Activated naive CD8-positive, alpha-beta T cell (primary cell): Measurements from ENCODE around the gene UGGT2.
"Not testable (repeated sequence)": the region's sequence is repeated elsewhere in the genome, so short reads cannot be mapped to it uniquely, and the experiment has no call there.

Experiments
- H3K27ac Mint-ChIP-seq: one replicate; pipeline ENCODE4 v1.8.0; 2021; ENCODE audit warnings: mixed read lengths
- H3K27me3 Mint-ChIP-seq: one replicate; pipeline ENCODE4 v1.8.0; 2021; ENCODE audit warnings: mixed read lengths
- H3K36me3 Mint-ChIP-seq: one replicate; pipeline ENCODE4 v1.8.0; 2021; ENCODE audit warnings: mixed read lengths
- H3K4me1 Mint-ChIP-seq: one replicate; pipeline ENCODE4 v1.8.0; 2021; ENCODE audit warnings: low read depth, mixed read lengths
- H3K4me3 Mint-ChIP-seq: one replicate; pipeline ENCODE4 v1.8.0; 2021; ENCODE audit warnings: mild to moderate bottlenecking, mixed read lengths
- H3K9me3 Mint-ChIP-seq: one replicate; pipeline ENCODE4 v1.8.0; 2021; ENCODE audit warnings: low read depth, mixed read lengths

UGGT2 gene

DNA sequence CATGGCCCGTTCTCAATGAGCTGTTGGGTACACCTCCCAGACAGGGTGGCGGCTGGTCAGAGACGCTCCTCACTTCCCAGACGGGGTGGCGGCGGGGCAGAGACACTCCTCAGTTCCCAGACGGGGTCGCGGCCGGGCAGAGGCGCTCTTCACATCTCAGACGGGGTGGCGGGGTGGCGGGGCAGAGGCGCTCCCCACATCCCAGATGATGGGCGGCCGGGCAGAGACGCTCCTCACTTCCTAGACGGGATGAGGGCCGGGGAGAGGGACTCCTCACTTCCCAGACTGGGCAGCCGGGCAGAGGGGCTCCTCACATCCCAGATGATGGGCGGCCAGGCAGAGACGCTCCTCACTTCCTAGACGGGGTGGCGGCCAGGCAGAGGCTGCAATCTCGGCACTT lies 207.5 kb downstream of the UGGT2 start:
- H3K4me1 Mint-ChIP-seq, H3K27me3 Mint-ChIP-seq, H3K4me3 Mint-ChIP-seq, H3K36me3 Mint-ChIP-seq, H3K27ac Mint-ChIP-seq, H3K9me3 Mint-ChIP-seq: not testable (repeated sequence)

DNA sequence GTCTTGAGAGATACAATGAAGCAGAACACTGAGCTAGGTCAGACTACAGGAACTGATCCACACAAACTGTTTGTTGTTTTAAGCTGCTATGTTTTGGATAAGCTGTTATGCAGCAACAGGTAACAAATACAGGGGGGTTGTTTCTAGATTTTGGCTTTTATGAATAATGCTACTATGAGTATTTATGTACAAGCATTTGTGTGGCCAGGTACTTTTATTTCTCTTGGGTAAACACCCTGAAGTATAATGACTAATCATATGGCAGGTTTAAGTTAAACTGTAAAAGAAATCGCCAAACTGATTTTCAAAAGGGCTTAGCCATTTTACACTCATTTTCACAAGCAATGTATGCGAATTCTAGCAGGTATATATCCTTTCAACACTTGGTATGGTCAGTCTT lies 210.3 kb downstream of the UGGT2 start:
- no peak overlapping the region for H3K27ac Mint-ChIP-seq
- no peaks in the 10 kb centered on the region for H3K4me1 Mint-ChIP-seq
- no peaks in the 10 kb centered on the region for H3K36me3 Mint-ChIP-seq
- H3K27me3 Mint-ChIP-seq: peaks cover 7% of the 10 kb centered on the region
- H3K4me3 Mint-ChIP-seq: no peak overlapping the region
- no peaks in the 10 kb centered on the region for H3K9me3 Mint-ChIP-seq

GRCh38 chr13:95841894-95842293 lies 211.3 kb downstream of the UGGT2 start:
- Mint-ChIP-seq H3K27ac (no peak overlapping the region), H3K36me3 (no peaks in the 10 kb centered on the region)

GRCh38 chr13:95834134-95834765 lies 219.0 kb downstream of the UGGT2 start:
- no peaks in the 10 kb centered on the region for H3K36me3 Mint-ChIP-seq
- H3K4me3 Mint-ChIP-seq: no peak overlapping the region
- peaks cover 2% of the 10 kb centered on the region for H3K4me1 Mint-ChIP-seq
- H3K9me3 Mint-ChIP-seq: peaks cover 3% of the 10 kb centered on the region
- H3K27ac Mint-ChIP-seq: no peak overlapping the region
- H3K27me3 Mint-ChIP-seq: peaks cover 20% of the 10 kb centered on the region

More at GRCh38 chr13:95841894-95842293, 211.3 kb downstream of the UGGT2 start:
- Mint-ChIP-seq H3K4me1 (no peaks in the 10 kb centered on the region), H3K9me3 (peaks cover 3% of the 10 kb centered on the region), H3K27me3 (peaks cover 9% of the 10 kb centered on the region), H3K4me3 (no peak overlapping the region)

GRCh38 chr13:95833719-95834118 lies 219.5 kb downstream of the UGGT2 start:
- Mint-ChIP-seq H3K27ac (no peak overlapping the region), H3K27me3 (peaks cover 20% of the 10 kb centered on the region), H3K4me3 (no peak overlapping the region), H3K36me3 (no peaks in the 10 kb centered on the region), H3K9me3 (peaks cover 3% of the 10 kb centered on the region), H3K4me1 (peaks cover 2% of the 10 kb centered on the region)

DNA sequence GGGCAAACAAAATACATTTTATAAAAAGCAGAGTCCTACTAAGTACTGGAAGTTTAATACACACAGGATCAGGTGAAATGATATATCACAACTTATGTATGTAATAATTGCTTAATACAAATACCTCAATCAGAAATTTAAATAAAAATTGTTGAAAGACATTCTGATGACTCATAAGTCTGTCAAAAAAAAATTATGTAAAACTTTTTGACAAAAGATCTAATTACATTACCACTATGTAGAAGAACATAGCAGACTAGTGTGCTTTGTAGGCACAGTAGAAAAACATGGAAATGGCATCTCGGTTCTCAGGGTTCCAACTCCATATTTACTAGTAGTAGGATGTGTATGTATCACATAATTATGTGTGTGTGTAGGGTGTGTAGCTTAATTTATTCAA lies 220.1 kb downstream of the UGGT2 start:
- H3K36me3 Mint-ChIP-seq: no peaks in the 10 kb centered on the region

GRCh38 chr13:95822303-95822702 lies 230.9 kb downstream of the UGGT2 start:
- H3K27me3 Mint-ChIP-seq: peaks cover 12% of the 10 kb centered on the region
- H3K27ac Mint-ChIP-seq: no peak overlapping the region
- no peaks in the 10 kb centered on the region for H3K9me3 Mint-ChIP-seq
- H3K36me3 Mint-ChIP-seq: no peaks in the 10 kb centered on the region
- no peak overlapping the region for H3K4me3 Mint-ChIP-seq
- no peaks in the 10 kb centered on the region for H3K4me1 Mint-ChIP-seq

More for the DNA sequence above, 220.1 kb downstream of the UGGT2 start:
- peaks cover 3% of the 10 kb centered on the region for H3K9me3 Mint-ChIP-seq
- H3K27ac Mint-ChIP-seq: no peak overlapping the region
- H3K27me3 Mint-ChIP-seq: peaks cover 21% of the 10 kb centered on the region
- peaks cover 2% of the 10 kb centered on the region for H3K4me1 Mint-ChIP-seq
- H3K4me3 Mint-ChIP-seq: no peak overlapping the region

DNA sequence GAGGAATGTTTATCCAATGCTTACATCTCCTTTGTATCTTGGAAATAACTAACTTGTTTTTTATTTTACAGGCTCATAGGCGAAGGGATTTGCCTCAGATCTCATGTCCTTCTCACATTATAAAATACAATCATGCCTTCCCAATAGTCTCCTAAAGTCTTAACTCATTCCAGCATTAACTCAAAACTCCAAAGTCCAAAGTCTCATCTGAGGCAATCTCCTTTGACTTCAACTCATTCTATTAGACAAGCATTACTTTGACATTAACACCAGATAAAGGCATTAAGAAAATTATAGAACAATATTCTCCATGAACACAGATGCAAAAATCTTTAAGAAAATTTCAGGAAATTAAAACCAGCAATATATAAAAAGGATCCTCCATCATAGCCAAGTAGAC lies 238.7 kb downstream of the UGGT2 start:
- Mint-ChIP-seq H3K9me3 (peaks cover 12% of the 10 kb centered on the region), H3K4me1 (no peaks in the 10 kb centered on the region), H3K4me3 (no peak overlapping the region), H3K27ac (no peak overlapping the region), H3K27me3 (peaks cover 7% of the 10 kb centered on the region), H3K36me3 (no peaks in the 10 kb centered on the region)

DNA sequence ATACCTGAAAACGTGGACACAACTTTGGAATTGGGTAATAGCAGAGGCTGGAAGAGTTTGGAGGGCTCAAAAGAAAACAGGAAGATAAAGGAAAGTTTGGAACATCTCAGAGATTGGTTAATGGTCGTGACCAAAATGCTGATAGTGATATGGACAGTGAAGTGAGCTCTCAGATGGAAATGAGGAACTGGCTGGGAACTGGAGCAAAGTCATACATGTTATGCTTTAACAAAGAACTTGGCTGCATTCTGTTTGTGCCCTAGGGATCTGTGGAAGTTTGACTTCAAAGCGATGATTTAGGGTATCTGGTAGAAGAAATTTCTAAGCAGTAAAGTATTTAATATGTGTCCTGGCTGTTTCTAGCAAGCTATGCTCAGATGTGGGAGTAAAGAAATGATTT lies 240.1 kb downstream of the UGGT2 start:
- H3K4me3 Mint-ChIP-seq: no peak overlapping the region
- H3K36me3 Mint-ChIP-seq: no peaks in the 10 kb centered on the region
- no peaks in the 10 kb centered on the region for H3K4me1 Mint-ChIP-seq
- no peak overlapping the region for H3K27ac Mint-ChIP-seq
- peaks cover 16% of the 10 kb centered on the region for H3K9me3 Mint-ChIP-seq
- peaks cover 10% of the 10 kb centered on the region for H3K27me3 Mint-ChIP-seq

DNA sequence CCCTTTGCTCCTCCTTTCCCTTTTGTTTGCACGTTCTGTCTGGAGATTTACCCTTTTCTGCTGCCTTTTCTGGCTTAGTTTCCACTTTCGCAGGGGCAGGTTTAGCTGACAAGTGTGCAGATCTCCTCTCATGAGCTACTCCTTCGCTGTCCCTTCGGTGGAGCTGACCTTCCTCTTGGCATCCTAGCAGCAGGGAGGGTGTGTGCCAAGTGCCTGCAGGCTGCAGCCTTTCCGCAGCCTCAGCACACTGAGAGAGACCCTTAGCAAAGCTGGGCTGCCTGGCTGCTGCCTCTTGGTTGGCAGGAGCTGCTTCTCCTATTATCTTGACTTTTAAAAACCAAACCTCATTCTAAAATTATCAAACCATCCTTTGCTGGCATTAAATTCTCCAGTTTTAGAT lies 243.8 kb downstream of the UGGT2 start:
- no peak overlapping the region for H3K27ac Mint-ChIP-seq
- no peaks in the 10 kb centered on the region for H3K4me1 Mint-ChIP-seq
- no peaks in the 10 kb centered on the region for H3K36me3 Mint-ChIP-seq
- peaks cover 20% of the 10 kb centered on the region for H3K9me3 Mint-ChIP-seq
- no peak overlapping the region for H3K4me3 Mint-ChIP-seq
- H3K27me3 Mint-ChIP-seq: peaks cover 18% of the 10 kb centered on the region

GRCh38 chr13:95805921-95806320 lies 247.3 kb downstream of the UGGT2 start:
- Mint-ChIP-seq H3K4me3 (no peak overlapping the region), H3K4me1 (no peaks in the 10 kb centered on the region), H3K36me3 (no peaks in the 10 kb centered on the region), H3K9me3 (peaks cover 10% of the 10 kb centered on the region), H3K27me3 (peaks cover 31% of the 10 kb centered on the region), H3K27ac (no peak overlapping the region)

GRCh38 chr13:95801825-95802224 lies 251.4 kb downstream of the UGGT2 start:
- no peaks in the 10 kb centered on the region for H3K36me3 Mint-ChIP-seq
- H3K27me3 Mint-ChIP-seq: peaks cover 19% of the 10 kb centered on the region
- H3K27ac Mint-ChIP-seq: no peak overlapping the region
- H3K4me1 Mint-ChIP-seq: no peaks in the 10 kb centered on the region
- H3K4me3 Mint-ChIP-seq: no peak overlapping the region
- peaks cover 4% of the 10 kb centered on the region for H3K9me3 Mint-ChIP-seq

- H3K4me3 Mint-ChIP-seq: no peak overlapping the region
- H3K36me3 Mint-ChIP-seq: no peaks in the 10 kb centered on the region
- no peak overlapping the region for H3K27ac Mint-ChIP-seq
- H3K9me3 Mint-ChIP-seq: no peaks in the 10 kb centered on the region
- peaks cover 16% of the 10 kb centered on the region for H3K27me3 Mint-ChIP-seq
- no peaks in the 10 kb centered on the region for H3K4me1 Mint-ChIP-seq
Observed at GRCh38 chr13:95800436-95800835, 252.8 kb downstream of the UGGT2 start.

DNA sequence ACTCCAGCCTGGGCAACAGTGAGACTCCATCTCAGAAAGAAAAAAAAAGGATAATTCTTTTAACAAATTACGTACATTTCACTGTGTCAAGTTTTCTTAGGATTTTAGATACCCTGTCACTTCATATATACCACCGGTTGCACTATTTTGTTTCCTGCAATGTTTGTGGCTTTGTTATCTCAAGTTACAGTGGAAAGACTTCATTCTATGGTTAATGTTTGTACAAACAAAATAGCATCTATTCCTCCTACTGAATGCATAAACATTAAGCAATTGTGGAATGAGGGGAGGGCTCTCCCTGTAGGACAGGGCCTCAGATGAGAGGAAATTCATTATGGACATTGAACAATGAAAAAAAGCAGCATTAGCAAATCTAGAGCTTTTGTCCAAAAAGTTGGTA lies 256.2 kb downstream of the UGGT2 start:
- Mint-ChIP-seq H3K9me3 (no peaks in the 10 kb centered on the region), H3K4me1 (no peaks in the 10 kb centered on the region), H3K4me3 (no peak overlapping the region), H3K27ac (no peak overlapping the region), H3K36me3 (peaks cover 13% of the 10 kb centered on the region), H3K27me3 (peaks cover 3% of the 10 kb centered on the region)

- Mint-ChIP-seq H3K27me3 (no peaks in the 10 kb centered on the region), H3K4me3 (no peak overlapping the region), H3K9me3 (no peaks in the 10 kb centered on the region), H3K4me1 (no peaks in the 10 kb centered on the region), H3K36me3 (peaks cover 26% of the 10 kb centered on the region), H3K27ac (no peak overlapping the region)
Observed at GRCh38 chr13:95793781-95794180, 259.4 kb downstream of the UGGT2 start.

GRCh38 chr13:95793018-95793555 lies 260.1 kb downstream of the UGGT2 start:
- H3K9me3 Mint-ChIP-seq: no peaks in the 10 kb centered on the region
- peaks cover 33% of the 10 kb centered on the region for H3K36me3 Mint-ChIP-seq
- no peak overlapping the region for H3K27ac Mint-ChIP-seq
- H3K4me3 Mint-ChIP-seq: no peak overlapping the region
- H3K4me1 Mint-ChIP-seq: no peaks in the 10 kb centered on the region
- H3K27me3 Mint-ChIP-seq: no peaks in the 10 kb centered on the region
